ENCODE data around the gene KHDRBS1.
"Not testable (repeated sequence)": the region's sequence is repeated elsewhere in the genome, so short reads cannot be mapped to it uniquely, and the experiment has no call there.

KHDRBS1 gene

GRCh38 chr1:32066489-32066873 lies 52.8 kb downstream of the KHDRBS1 start:
- DNase-seq: peak; percentile 81

- peak; percentile 29 for DNase-seq
Observed at GRCh38 chr1:32068957-32069588, 55.4 kb downstream of the KHDRBS1 start.

GRCh38 chr1:32071758-32072621 lies 58.3 kb downstream of the KHDRBS1 start:
- DNase-seq: peak; percentile 56

DNA sequence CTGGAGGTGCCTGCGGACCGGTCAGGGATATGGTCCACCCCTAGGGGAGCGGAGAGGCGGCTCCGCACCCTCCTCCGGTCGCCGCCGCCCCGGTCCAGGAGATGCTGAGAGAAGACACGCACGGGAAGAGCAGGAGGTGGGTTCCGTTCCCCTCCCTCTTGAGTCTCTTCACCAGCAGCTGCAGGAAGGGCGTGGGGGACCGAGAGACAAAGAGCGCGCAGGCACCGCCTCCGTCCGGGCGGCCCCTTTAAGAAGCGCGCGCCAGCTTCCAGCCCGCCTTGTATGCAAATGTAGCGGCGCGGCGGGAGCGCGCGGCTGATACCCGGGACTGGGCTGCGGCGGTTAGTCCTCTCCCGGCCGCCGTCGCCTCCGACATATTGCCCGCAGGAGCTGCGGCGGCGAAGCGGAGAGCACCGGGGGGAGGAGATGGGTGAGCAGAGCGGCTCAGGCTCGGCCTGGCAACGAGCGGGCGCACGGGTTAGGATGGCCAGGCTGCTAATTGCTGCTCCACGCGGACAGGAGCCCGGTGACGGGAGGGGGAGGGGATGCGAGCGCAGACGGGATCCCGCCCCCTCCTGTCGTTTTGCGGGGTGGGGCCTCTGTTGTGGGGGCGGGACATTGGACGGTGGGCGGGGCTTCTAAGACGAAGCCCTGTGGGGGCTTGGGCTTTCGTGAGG lies 59.1 kb downstream of the KHDRBS1 start, which contains the start of gene TMEM39B:
TMEM39B (plus strand) TSS at position 318 of the 677 bp plus-strand sequence; CDS start at position 427, 109 bp downstream.
- peak; percentile 93 for DNase-seq

GRCh38 chr1:32073299-32074229 lies 59.9 kb downstream of the KHDRBS1 start:
- no peak for DNase-seq

DNA sequence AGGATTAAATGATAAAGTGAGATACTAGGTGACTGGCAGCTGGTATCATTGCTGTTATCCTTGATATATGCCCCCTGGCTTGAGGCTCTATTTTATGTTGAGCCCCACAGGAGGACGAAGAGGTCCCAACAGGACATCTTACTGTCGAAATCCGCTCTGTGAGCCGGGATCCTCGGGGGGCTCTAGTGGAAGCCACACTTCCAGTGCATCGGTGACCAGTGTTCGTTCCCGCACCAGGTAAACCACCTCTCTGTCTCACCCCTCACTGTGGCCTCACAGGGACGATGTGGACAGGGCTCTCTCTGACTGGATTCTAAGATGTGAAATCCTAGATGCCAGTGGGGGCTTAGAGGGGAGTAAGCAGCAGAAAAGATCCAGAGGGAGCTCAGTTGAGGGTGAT lies 61.2 kb downstream of the KHDRBS1 start:
- DNase-seq: no peak

DNA sequence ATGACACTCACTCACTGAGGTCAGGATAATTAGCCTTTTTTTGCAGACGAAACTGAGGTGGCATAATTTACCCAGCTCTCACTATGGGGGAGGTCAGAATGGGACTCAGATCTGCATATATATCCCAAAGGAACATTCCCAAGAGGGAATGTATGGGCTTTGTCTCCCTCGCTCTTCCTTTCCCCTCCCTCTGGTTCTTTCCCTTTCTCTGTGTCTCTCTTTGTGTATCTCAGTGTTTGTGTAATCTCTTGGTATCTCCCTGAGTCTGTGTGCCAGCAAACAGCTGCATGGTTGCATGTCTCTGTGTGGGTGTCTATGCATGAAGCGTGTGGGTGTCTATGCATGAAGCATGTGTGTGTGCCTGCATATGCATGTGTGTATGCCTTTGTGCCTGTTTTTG lies 63.8 kb downstream of the KHDRBS1 start:
- DNase-seq: no peak

- DNase-seq: no peak
Observed at GRCh38 chr1:32082022-32082421, 68.4 kb downstream of the KHDRBS1 start.

DNA sequence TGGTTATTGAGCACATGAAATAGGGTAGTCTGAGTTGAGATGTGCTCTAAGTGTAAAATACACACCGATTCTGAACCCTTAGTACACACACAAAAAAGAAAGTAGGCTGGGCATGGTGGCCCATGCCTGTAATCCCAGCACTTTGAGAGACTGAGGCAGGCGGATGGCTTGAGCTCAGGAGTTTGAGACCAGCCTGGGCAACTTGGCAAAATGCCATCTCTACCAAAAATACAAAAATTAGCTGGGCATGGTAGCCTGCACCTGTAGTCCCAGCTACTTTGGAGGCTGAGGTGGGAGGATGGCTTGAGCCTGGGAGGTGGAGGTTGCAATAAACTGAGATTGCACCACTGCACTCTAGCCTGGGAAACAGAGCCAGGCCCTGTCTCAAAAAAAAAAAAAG lies 72.7 kb downstream of the KHDRBS1 start:
- not testable (repeated sequence) for DNase-seq

GRCh38 chr1:32091176-32091575 lies 77.5 kb downstream of the KHDRBS1 start:
- DNase-seq: no peak

- DNase-seq: no peak
Observed at GRCh38 chr1:32091591-32091990, 77.9 kb downstream of the KHDRBS1 start.
